GM11168 (cell line): Measurements from ENCODE around the gene AIP.

Experiments used
- in situ Hi-C: fragments of 300-500 bp; cut with MboI; formaldehyde crosslinking; loops from one replicate; pipeline ENCODE4 v1.12.0; 2022; ENCODE audit warnings: low sequenced_read_pairs; ENCODE audit not compliant: unreplicated experiment

The AIP gene

DNA sequence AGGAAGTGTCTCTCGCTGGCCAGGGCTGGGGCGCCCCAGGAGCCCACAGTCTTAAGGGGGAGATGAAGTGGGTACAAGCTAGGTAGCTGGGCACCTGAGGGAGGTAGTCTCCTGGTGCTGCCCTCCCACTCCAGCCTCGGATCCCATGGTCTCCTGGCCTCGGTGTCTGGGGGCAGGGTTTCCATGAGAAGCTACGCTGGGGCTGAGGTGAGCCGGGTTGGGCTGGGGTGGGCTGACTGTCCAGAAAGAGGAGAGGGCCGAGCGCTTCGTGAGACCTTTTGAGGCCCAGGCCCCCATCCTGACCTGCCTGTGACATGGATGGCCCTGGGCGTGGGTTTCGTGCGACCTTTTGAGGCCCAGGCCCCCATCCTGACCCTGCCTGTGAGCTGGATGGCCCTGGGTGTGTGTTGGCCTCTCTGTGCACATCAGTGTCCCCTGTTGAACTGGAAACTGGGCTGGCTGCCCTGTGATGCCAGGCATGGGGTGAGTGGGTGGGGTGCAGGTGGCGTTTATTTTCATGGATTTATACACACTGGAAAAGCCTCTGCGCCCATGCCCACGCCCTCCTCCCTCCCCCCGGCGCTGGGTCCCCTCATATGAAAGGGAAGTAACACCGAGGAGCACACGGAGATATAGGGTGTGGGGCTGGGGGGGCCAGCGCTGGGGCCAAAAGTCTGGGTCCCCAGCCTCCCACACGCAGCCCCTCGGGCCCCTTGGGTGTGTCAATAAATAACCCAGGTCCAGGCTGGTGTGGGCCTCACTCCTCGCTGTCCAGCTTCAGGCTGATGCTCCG is 8.6 kb downstream of the AIP start:
- in situ Hi-C loops, result no loop called here

DNA sequence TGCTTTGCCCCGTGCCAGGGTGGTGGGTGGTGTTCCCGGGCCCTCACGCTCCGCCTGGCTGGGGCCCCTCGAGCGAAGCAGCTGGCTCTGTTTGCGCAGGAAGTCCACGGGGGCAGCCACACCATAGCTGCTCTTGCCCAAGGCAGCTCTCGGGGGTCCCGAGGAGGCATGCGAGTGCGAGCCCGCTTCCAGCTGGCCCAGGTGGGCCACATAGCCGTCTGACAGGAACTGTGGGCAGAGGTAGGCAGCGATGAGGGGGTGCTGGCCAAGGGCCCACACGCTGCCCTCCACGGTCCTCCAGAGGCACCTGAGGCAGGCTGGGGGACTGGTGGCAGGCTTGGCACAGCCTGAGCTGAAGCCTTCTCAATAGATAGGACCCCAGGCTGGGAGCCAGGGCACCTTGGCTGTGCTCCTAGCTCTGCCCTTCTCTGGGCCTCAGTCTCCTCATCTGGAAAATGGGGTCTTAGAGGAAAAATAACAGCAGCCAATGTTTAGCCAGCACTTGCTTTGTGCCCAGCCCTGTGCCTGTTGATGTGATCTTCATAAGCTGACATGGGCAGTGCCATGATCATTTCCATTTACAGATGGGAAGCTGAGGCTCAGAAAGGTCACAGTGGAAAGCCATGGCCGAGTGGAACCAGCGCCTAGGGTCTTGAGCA is 9.4 kb downstream of the AIP start:
- in situ Hi-C loops, result no loop called here

DNA sequence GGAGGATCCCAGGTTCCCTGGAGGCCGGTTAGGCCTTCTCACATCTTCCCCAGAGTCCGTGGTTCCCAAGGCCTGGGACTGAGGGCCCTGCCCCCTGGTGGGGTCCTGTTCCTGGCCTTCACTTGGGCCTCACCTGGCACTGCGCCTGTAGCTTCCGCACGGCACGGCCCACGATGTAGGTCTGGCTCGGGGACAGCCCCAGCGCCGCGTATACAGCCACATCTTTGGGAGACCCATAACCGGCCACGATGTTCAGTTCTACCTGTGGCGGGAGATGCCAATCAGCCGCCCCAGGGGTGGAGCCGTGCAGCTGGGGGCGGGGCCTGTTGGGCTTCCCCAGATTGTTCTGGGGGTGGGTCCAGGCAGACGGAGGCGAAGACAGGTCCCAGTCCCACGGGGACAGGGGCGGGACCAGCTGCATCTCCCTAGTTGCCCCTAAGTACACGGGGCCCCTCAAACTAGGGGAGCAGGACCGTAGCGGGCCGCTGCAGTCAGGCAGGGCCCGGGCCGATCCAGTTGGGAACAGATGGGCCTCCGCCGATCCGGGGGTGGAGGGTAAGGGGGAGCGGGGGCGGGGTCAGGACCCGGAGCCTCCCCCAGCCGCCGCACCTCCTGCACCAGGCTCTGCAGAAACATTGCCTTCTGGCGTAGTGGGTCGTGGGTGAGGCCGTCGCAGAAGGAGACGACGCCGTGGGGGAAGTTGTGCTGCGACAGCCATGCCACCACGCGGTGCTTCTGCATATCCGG is 10.1 kb downstream of the AIP start:
- in situ Hi-C loops, result no loop called here

DNA sequence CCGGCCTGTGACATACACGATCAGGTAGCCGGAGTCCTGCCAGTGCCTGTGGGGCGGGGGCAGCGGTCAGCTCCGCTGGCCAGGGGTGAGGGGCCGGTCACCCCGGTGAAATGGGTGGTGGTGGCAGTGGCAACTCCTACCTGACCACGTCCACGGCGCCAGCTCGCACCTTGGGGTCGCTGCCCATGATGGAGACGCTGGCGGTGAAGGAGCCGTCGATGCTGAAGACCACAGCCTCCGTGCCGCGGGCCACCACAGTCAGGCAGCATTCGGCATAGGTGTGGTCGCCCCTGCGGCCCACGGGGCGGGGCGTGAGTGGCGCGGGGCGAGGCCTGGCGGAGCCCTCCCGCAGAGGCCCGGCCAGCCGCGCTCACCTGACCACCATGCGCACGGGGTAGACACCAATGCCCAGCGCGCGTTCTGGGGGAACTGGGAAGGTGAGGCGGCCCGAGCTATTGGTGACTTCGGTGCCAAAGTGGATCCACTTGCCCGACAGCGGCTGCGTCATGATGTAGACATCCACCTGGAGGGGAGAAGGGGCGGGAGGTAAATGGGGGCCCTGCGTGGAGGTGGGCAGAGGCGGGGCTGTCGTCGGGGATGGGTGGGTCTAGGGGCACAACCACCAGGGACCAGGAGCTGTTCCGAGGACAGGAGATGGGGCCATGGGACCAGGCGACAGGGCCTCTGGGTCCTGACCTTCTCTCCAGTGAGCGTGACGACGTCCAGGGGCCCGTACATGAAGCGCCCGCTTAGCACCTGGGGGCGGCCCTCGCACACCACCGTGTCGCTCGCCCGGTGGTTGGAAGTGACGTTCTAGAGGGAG is 10.9 kb downstream of the AIP start:
- in situ Hi-C loops, result no loop called here

DNA sequence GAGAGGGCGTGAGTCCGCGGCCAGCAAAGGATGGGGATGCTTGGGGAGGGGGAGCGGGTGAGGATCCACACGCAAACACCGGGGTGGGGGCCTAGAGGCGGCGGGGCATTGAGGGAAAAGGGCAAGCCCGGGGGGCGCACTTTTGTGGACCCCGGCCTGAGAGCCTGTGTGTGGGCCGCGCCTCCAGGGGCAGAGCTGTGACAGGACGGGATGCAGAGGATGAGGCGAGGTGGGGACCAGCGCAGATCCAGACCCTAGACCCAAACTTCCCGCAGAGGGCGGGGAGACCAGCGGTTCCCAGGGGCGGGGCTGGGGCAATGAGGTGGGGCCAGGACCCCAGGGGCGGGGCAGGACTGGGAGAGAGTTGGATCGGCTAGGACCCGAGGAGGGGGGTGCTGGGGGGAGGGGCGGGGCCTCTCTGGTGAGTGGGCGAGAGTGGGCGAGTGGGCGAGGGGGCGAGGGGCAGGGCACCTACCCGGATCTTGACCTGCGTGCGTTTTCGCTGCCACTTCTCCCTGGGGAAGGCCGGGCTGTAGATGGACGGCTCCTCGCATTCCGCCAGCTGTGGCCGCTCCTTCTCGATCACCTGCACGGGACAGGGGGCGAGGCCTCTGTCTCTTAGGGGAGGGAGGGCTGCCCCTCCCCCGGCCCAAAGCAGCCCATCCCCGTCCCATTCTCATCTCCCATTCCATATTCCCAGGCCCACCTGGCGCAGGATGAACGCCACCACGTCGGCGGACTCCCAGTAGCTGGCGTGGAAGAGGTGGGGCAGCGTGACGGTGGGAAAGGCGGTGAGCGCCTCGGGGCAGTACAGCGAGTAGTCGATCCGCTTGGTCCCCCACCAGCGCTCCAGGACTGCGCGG is 11.8 kb downstream of the AIP start:
- in situ Hi-C loops, result no loop called here

DNA sequence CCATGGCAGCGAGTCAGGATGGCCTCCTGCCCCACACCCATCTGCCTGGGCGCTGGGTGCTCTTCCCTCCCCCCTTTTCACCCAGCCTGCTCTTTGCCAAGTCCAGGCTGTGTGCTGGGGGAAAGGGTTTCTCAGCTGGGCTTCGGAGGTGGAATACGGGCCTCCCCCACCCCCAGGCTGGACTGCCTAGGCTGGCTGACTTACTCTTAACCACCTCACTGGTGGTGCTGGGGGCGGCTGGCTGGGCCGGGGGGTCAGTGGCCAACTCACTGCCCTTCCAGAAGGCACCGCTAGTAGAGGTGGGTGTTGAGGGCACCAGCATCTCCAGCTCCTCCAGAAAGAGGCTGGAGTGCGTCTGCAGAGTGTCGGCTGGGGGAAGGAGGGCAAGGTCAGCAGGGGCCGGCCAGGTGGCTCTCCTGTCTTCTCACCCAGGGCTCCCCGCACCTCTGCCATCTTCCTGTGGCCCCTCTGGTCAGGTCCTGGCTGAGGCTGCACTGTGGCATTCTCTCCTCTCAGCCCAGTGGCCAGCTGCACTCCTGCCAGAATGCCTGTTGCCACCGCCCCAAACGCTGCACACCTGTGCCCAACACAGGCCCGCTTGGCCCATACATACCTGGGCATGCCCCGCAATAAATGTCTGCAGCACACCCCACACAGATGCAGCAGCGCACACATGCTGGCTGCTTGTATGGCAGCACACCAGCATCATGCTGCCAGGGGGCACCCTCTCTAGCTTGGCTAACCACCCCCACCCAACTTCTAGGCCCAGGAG is 12.6 kb downstream of the AIP start:
- in situ Hi-C loops, result no loop called here

DNA sequence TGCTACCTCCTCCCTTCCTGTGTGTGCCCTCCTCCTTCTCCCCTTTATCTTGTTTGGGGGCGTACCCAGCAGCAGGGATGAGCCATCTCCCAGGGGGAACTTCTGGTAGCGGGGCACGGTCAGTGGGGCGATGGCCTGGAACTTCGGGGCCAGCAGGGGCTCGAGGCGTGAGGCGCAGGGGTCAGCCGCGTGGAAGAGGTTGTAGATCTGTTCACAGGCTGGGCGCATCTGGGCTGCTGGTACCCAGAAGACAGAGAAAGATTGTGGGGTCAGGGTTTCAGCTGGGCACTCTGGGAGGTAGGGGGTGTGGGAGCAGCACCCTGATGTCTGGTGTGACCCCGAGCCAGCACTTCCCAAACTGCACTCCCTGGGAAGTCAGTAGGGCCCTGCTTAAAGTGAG is 13.3 kb downstream of the AIP start:
- in situ Hi-C loops, result no loop called here

DNA sequence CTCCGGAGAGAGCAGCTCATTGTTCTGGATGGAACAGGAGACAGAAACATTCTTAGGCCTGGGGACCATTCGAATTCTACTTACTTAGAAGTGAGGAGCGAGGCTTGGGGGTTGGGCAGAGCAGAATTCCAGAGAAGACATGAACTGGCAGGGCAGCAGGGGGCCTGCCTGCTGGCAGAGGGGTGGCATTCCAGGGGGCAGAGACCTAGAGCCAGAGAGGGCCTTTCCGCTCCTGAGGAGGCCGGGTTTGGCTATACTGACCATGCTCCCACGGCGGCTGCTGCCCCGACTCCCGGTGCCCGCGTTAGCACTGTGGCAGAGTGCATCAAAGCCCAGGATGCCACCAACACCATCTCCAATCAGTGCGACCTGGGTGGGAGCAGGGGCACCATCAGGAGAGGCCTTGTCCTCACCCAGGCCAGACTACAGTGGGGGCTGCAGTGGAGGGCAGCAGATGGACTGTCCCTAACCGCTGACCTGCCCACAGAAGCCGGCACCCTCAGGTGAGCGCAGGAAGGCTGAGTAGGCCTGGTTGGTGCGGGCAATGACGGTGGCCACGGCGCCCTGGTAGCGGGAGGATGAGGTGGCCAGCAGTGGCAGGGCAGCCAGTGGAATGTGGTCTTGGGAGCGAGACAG is 14.9 kb downstream of the AIP start:
- in situ Hi-C loops, result no loop called here

DNA sequence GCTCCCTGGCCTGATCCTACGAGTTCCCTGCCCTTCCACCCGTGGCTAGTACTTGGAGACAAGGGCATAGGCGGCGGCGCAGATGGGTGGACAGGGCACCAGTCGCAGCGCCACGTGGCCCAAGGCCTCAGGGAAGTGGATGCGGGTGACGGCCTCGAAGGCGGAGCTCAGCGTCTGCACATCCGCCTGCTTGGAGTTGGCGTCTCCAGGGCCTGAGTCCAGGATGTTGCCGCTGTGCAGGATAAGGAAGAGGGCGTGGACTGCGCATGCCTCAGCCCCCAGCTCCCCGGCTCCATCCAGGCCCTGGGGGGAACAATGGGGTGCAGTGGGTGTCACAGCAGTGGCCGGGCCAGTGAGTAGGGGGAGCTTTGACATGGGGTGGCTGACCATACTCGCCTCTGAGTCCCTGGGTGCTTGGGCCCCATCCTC is 15.7 kb downstream of the AIP start:
- in situ Hi-C loops, result no loop called here

DNA sequence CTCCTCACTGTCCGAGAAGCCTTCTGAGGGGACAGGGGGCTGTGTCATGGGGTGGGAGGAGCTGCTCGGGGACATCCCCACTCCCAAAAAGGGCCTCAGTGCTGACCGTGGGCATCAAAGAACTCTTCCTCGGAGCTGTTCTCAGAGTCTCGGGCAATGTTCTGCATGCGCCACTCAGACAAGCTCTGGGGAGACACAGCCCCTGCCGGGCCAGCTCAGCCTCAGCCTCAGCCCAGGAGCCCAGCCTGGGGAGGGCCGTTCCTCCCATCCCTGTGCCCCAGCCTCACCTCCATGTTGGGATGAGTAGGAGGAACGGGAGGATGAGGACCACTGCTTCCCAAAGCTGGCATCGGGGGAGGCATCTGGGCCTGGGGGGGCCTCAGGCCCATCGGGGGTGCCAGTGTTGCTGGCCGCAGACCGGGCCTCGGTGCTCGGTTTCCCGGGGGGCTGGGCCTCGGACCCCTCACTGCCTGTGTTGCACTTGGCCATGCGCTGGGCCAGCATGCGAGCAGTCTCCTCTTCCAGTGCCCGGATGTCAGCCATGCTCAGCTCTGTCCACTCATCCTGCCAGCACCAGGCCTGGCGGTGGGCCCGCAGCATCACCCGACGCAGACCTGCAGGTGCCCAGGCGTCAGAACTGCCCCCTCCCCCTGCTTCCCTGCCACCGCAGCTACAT is 17.1 kb downstream of the AIP start:
- in situ Hi-C loops, result loop anchor here (10.0 kb wide), 1 partner anchor 95 kb away; the partner anchor contains the start of genes PPP1CA and TBC1D10C

DNA sequence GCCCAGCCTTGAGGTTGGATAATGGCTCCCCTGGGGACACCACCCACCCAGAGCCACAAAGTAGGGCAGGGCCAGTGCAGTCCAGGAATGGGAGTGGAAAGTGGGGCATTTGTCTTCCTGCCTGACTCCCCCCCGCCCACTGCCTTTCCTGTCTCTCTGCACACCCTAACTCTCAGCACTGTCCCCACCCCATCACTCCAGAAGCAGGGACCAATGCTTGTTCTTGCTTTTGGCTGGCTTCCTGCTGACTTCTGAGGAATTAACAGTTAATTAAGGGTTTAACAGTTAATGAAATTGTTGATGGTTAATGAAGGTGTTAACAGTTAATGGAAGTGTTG is 17.6 kb downstream of the AIP start:
- in situ Hi-C loops, result loop anchor here (10.0 kb wide), 1 partner anchor 96 kb away; the partner anchor contains the start of genes PPP1CA and TBC1D10C

DNA sequence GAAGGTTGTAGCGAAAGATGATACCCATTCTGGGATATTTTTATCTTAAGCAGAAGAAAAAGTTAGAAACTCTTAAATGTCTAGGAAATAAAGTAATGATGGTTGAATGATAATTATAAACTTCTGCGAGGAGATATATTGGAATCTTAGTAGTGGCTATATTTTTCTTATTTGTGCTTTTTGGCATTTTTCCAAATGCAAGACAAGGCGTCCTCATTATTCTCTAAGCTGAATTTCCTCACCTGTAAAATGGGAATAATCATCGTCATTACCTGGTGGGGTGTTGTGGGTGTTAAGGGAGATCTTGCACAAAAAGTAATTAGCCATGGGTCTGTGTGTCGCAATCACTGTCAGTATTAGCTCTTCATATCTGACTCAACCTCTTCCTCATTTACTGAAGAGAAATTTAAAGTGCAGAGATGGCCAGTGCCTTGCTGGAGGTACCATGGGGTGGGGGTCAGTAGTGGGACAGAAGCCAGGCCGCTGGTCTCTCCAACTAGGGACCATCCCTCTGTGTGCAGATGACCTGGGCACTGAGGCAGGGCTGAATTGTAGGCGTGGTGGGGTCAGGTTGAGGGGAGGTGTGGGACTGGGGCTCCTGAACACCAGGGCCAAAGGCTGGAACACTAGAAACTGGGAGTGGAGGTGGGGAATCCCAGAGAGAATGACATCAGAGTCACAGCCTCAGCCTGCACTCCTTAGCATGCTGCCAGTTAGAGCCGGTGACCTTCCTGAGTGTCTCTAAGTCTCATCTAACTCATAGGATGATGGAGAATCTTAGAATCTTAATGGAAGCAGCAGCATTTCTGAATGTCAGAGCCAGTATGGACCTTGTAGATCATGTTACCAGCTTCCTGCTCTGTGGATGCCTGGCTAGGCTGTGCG is 18.2 kb downstream of the AIP start:
- in situ Hi-C loops, result loop anchor here (10.0 kb wide), 1 partner anchor 96 kb away; the partner anchor contains the start of genes PPP1CA and TBC1D10C

DNA sequence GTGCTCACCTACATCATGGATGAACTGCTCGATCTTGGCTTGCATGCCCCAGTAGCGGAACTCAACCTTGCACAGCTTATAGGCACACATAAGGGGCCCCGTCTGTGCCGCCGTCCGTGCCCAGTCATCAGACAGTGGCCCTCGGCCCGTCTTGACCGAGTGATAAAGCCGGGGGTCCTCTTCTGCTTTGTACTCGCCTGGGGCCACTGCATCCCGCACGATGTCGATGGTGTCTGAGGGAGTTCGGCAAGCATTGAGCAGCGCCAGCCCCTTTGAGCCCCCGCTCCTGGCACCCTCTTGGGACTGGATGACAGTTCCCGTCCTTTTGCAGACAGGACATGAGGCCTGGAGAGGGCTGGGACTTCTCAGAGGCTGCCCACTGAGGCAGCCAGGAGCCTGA is 19.0 kb downstream of the AIP start:
- in situ Hi-C loops, result loop anchor here (10.0 kb wide), 1 partner anchor 97 kb away; the partner anchor contains the start of genes PPP1CA and TBC1D10C

DNA sequence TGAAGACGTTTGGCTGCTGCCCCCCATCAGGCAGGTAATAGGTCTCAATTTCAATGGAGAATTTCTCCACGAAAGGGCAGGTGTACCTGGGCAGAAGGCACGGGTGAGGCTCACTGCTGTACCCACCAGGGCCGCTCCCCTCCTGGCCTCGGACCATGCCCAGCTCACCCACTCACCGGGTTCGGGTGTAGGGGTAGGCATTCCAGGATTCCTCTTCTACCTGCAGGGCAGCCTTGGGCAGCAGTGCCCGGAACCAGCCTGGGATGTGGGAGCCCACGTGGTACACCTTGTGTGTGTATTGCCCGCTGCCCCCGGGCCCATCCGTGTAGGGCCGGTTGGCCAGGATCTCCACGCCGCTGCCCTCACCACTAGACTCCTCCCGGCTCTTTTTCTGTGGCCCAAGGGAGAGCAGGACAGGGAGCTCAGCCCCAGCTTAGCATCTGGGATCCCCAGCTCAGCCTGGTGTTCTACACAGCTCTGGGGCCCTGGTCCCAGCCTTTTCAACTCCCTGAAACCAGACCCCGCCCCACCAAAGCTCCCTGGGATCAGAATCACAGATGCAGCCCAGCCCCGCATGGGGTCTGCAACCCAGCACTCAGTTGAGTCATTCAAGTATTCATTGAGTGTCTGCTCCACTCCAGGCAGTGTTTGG is 19.6 kb downstream of the AIP start:
- in situ Hi-C loops, result loop anchor here (10.0 kb wide), 1 partner anchor 98 kb away; the partner anchor contains the start of genes PPP1CA and TBC1D10C

DNA sequence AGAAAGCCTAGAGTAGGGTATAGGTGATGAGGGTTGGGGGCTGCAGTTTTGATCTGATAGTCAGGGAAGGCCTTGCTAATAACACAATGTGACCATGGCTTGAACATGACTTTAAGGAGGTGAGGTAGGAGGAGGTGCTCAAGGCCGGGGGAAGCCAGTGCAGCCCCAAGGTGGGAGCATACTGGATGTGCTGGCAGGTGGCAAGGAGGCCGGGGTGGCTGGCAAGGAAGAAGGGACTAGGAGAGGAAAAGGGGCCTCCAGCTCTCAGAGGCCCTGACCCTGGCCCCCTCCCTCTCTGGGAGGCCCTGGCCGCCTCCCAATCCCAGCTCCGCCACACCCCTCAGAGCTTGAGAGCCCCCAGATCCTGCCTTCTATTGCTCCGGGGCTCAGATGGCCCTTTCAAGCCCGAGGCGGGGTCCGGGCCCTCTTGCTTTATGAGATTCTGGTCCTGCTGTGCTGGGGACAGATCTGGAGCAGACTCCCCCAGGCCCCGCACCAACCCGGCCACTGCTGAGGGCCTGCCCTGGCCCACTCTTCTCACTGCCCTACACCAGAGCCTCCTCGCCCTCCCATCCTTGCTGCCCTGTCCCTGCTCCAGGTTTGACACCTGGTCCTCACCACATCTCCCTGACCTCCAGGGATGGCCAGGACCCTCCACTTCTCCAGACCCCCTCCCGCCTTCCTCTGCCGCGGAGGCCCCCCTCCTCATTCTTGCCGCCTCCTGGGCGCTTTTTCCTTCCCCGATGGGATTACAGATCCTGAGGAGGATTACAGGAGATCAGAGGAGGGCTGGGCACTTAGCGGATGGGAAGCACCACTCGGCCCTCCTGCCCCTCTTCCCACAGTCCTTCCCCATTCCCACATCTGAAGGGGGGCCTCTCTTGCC is 20.5 kb downstream of the AIP start:
- in situ Hi-C loops, result loop anchor here (10.0 kb wide), 1 partner anchor 99 kb away; the partner anchor contains the start of genes PPP1CA and TBC1D10C
